DMS153 (cell line): Measurements from ENCODE around the gene GRM5.
"Not testable (repeated sequence)": the region's sequence is repeated elsewhere in the genome, so short reads cannot be mapped to it uniquely, and the experiment has no call there.

ENCODE experiments used
- DNase-seq: peaks from one replicate; lab custom pipeline; 2025; lab: John Stamatoyannopoulos, UW

Gene GRM5

DNA sequence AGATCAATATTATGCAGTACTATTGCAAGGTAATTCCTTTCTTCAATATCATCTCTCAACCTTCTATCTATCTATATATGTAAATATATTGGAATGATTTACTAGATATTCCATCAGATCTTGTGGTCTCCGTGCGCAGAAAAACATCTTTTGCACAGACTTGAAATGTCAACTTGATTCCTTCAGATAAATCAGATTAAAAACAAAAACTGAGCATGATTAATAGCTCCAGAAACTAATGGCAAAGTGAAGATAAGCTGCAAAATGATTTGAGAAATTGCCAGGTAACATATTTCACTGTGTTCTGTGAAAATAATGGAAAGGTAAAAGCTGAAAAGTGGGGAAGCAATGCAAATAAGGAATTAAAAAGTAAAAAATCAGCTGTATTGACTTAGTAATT lies 528.2 kb downstream of the GRM5 start:
- no peak for DNase-seq

DNA sequence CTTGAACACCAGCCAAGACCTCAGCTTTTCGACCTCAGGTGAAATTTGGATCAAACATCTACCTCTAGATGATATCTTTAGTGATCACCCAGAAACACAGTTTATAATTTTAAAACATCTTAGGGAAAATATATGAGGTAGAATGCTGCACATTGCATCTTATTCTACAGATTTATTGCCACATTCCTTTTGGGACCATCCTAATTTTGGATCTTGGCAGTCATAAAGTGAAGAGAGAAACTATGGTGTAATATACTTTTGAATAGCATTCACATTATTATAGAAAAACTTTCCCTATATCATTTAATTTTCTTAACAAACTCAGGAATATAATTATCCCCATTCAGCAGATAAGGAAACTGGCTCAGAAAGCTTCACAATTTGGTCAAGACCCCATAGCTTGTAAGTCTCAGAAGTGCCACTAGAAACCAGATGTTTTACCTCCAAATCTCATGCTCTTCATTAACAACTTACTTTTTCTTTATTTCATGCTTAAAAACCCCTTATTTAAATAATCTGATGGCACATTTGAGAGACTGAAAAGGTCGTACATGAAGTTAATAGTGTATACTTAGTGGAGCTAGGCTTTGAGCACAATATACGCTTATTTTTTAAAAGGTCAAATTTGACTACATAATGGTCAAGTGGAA lies 529.0 kb downstream of the GRM5 start:
- no peak for DNase-seq

DNA sequence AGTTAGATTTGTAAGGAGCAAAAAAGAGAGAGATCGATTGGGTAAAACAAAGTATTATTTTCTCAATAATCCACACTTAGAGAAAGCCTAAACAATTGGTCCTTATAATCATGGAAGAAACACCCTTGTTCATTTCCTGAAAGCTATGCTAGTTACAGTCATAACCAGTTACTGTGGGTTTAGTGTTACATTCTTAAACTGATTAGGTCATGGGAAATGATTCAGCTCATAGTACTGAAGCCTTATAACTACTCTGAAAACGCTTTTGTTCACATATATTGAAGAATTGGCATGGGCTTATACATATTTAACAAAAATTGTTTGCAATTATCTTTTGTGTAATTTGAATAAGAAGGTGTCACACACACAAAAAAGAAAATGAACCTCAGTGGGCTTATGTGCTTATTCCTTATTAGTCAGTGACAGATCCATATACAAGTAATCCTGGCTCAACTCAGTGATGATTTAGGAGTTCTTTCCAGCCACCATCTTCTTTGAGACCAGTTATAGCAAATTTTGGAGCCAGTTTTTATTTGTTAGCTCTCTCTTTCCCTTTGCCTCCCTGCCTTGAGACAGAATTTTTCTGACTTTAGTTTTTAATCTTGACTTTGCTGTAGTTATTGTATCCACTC lies 529.8 kb downstream of the GRM5 start:
- DNase-seq: no peak

DNA sequence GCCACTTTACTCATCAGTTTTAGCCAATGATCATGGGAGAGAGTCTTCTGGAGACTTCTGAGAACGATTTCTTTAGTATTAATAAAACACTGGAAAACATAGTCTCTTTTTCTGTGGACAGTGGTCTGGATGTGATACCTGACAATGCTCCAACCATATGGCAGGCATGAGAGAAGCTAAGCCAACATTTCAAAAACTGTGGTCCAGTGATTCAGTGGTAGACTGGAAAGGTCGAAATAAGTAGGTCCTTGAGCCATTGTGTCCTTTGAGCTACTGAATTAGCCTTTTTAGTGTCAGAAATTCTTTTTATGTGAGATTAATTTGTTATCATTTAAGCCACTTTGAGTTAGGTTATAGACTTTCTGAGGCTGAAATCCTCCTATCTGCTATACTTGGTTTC lies 530.5 kb downstream of the GRM5 start:
- DNase-seq: no peak

DNA sequence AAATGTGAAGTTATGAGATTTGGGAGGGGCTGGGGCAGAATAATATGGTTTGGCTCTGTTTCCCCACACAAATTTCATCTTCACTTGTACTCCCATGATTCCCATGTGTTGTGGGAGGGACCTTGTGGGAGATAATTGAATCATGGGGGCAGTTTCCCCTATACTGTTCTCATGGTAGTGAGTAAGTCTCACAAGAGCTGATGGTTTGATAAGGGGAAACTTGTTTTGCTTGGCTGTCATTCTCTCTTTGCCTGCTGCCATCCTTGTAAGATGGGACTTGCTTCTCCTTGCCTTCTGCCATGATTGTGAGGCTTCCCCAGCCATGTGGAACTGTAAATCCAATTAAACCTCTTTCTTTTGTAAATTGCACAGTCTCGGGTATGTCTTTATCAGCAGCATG lies 531.1 kb downstream of the GRM5 start:
- DNase-seq: not testable (repeated sequence)

DNA sequence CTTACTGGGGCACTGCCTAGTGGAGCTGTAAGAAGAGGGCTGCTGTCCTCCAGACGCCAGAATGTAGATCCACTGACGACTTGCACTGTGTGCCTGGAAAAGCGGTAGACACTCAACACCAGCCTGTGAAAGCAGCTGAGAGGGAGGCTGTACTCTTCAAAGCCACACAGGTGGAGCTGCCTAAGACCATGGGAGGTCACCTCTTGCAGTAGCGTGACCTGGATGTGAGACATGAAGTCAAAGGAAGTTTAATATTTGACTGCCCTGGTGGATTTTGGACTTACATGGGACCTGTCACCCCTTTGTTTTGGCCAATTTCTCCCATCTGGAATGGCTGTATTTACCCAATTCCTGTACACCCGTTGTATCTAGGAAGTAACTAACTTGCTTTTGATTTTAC lies 531.6 kb downstream of the GRM5 start:
- no peak for DNase-seq

DNA sequence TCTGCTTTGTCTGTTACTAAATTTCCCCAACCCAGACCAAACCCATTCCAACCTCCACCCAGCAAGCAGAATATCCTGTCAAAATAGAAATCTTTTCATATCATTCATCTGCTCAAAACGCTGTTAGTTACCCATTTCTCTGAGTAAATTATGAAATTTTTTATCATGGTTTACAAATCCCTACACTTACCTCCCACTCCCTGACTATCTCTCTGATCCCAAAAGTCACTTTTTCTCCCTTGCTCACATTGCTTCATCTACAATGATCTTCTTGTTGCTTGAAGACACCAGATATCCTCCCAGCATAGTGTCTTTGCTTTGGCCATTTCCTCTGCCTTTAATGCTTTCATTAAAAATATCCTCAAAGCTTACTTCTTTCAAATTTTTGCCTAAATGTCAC lies 532.8 kb downstream of the GRM5 start:
- no peak for DNase-seq

DNA sequence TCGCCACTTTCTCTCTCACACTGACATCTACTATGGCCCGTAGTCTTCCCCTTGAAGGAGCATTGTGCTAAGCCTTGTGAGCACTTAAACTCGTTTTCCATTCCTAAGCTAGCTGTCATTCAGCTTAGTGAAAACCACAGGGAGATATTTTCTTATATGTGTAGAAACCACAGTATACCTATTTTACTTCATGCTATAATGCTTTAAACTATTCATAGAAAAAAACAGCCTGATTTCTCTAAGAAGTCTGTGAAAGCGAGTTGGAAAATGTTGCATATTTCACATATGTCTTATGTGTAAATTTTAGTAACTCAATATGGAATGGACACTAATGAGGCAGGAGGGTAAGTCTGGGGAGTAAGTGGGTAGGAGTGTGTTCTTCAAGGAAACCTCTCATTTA lies 534.0 kb downstream of the GRM5 start:
- no peak for DNase-seq

DNA sequence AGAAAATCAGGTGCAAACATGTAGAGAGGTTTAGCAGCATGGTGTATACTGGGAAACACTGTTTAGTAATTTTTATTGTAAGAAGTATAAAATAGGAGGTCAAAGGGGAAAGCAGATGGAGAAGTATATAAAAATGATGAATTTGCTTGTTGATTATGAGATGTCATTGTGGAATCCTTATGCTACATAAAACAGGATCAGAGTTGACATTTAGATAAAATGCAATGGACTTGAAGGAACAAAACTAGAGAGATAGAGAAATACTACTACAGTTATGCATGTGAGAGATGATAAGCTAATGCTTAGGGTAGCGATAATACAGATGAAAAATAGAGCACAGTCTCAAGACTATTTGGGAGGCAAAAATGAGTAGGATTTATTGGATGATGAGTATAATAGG lies 536.4 kb downstream of the GRM5 start:
- no peak for DNase-seq

DNA sequence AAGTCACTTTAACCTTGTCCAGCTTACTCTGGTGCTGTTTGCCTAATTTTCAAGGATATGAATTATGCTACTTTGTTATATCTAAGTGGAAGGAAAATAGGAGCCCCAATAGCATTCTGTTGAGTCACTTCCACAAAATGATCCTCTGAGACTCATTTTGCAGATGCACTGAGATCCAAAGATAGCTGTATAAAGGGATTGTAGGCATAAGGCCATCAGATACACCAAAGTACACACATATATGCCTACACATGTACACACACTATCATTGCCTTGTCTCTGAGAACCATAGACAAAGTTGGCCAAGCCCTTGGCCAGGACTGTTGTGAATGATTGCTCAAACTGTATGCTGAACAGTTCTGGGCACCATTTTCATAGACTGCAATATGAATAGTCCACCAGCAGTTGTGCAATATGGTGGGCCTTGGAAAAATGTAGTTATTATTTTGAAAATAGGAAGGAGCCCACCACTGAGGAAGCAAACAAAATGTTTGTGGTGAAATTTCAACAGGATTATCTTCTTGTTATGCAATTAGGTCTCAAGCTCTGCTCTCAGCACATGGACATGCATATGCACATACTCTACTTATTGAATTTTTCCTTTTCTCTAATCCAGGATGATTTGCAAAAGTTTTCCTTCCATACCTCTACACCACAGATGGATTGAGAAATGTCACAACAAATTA lies 542.3 kb downstream of the GRM5 start:
- no peak for DNase-seq

DNA sequence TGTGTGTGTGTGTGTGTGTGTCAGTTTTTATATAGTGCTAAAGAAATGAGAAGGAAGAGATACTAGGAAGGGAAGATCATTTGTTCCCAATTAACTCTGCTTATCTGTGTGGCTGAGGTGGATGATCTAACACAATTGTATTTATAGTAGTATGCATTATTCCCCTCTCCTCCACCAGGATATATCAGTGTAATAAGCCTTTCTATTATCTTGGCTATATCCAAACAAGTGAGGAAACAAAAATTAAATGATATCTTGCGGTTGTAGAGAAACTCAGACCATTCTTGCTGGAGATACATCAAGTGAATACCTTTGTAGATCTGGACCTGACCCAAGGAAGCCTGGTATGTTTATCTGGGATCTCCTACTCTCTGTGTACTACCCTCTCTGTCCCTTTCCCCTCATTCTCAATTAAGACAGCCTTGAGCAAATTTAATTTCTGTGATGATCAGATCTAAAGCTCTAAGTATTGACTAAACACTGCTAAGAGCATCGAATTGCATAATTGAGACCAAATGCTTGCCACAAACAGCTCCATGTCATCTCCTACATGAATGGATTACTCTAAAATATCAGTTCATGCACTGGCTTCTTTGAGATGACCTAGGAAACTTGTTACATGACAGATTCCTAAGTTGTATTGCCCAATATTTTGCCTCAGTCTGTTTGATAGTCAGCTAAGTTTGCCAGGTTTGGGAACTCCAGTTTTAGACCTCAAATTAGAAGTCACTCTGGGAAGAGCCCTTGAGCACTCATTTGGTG lies 543.0 kb downstream of the GRM5 start:
- DNase-seq: no peak

DNA sequence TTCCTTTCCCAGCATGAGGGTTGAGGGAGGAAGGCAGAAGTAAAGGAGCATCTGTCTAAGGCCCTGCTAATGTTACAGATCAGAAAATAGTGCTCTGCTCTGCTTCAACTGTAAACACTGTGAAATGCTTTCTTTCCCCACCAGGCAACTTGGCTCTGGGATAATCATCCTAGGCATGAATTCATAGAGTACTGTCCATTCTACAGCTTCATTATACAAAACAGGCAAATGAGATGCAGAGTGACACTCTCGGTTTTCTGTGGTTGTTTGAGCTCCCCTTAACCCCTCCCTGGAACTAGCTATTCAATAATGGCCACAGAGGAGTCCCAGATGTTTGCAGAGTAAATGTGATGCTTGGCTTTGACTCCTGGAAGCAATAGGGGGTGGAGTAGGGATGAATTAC lies 544.0 kb downstream of the GRM5 start:
- DNase-seq: no peak

DNA sequence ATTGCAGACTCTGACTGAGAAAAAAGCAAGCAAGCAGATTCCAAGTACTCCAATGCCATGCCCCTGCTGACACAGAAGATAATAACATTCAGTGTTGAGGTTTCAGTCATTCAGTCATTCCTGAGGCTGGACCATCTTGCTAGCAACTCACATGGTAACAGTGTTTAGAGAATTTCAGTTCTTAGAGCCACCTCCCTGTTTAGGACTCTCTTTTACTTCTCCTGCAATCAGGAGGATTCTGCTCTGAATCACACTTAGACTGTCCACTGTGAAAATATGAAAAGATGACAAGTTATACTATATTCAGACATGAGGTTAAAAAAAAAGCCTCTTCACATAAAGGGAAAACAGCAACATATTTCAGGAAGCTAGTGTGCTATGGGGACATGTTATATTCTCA lies 544.4 kb downstream of the GRM5 start:
- DNase-seq: no peak

DNA sequence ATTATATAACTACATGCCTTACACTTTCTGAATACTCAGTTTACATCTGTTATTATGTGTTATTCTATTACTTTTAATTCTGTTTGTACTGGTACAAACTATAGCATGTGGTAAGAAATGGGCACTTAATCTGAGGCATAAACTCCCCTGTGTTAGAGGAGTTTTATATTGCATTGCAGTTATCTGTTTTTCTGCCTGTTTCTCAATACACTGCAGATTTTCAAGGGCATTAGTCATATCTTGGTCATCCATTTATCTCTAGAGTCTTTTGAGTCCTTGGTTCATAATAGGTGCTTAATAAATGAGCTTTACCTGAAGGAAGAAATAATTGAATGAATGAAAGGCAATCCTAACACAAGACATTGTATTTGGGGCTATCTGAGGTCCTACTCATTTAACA lies 545.4 kb downstream of the GRM5 start:
- no peak for DNase-seq

DNA sequence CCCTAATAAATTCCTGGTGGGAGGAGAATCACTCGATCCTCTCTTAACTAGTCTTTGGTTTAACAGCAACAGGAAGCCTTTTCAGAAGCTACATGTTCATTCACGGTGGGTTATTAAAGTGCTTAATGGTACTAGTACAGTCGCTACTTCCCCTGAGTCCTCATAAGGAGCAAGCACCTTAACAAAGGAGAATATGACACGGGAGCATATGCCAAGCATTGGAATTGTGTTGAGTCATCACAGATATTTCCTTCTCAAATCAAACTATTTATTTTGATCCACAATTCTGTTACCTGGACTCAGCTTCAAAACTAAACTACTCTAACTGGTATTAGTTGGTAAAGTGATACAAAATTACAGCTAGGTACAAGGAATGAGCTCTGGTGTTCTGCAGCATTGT lies 550.8 kb downstream of the GRM5 start:
- DNase-seq: no peak

DNA sequence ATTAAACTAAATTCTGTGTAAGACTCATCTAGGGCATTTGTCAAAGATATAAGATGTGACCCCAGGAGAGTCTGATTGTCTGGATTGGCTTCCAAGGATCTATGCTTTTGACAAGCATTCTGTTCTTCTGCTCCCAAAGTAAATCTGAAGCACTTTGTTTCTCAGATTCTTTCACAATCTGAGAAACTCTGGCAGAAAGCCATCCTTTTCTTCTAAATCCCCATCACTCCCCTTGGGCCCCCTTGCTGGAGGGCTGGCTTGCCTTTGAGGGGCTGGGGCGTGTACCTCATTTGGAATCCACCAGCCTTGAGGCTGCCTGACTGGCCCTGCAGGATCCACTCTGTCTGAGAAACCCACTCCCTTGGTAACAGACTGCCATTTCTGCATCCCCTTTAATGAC lies 554.8 kb downstream of the GRM5 start:
- DNase-seq: no peak

DNA sequence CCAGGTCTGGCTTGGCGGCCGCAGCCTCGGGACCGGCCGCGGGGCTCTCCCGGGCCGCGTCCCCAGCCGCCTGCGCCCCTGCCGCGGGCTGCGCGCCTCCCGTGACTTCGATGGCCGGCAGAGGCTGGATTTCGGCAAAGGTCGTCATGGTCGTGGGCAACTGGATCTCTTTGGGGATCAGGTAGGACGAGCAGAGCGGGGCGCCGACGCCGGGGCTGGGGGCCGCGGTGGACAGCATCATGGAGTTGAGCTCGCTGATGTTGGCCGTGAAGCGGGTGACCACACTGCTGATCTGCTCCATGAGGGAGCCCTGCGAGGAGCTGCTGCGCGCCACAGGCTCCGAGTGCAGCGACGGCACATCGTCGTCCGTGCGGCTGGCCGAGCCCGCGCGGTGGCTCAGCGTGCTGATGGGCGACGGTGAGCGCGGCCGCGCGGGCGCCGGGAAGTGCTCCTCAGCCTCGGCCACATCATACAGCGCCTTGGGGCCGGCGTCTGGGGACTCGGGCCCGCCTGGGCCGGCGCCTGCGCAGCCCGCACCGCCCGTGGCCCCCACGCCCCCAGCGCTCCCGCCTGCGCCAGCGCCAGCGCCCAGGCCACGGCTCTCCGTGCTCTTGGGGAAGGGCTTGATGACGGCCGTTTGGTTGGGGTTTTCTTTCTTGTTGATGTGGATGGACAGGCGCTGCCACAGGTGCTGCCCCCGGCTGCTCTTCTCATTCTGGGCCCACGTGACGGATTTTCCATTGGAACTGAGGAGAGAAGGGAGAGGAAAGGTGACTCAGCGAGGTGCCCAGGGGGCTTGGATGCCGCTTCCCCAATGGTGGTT lies 556.8 kb downstream of the GRM5 start:
- DNase-seq: no peak

DNA sequence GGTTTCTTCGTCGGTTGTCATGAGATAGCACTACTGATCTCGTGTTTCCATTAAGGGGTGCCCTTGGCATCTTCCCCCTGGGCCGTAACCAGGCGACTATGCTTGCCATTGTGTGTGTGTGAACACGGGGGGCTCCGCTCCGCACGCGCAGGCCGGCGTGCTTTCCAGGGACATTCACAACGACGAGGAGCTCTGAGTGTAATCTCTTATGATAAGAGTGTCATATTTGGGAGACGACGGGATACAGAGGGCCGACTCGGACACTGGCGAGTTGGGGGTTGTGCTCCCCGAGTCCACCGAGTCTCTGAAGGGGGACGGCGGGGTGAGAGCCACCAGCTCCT lies 557.4 kb downstream of the GRM5 start:
- no peak for DNase-seq

DNA sequence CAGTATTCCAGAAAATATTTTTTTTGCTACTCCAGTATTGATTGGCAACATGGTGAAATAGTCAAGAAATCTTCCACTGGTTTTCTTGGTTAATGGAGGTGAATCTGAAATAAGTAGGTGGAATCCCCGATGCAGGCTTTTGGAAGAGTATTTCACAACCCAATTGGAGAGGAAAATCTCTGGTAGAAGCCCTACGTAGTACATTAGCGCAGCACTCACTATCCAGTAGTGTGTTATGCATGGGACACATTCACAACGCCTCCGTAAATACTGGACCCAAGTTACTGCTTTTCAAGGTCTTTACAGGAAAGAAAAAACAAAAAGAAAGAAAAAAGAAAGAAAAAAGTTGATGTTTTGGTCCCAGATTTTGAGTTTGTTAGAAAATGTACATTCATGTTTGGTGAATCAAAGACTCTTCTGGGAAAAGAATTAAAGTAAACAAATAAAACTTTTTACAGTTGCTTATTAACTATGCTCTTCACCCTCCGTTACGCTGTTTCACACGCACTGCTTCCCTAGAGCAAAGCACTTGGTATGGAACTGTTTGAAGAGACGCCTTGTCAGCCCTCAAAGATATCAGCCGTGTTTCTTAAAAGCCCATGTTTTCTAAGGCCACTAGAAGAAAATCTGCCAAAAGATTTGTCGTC lies 557.9 kb downstream of the GRM5 start:
- DNase-seq: no peak

DNA sequence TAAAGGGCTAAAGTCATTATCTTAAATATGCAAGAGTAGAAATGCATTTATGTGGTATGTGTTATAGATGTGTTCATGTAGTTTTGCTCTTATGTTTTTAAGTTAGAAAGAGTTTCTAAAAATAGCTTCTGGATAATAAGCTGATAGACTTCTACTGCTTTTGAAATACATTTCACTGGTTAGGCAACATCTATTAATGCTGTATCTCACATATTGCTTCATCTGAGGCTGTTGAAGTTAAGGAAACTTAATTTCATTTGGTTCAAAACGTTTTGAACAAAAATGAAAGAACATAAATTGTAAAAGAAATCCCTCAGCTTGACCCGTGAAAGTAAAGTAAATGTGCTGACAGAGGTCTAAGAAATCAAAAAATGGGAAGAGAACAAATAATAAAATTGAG lies 564.2 kb downstream of the GRM5 start:
- DNase-seq: no peak

DNA sequence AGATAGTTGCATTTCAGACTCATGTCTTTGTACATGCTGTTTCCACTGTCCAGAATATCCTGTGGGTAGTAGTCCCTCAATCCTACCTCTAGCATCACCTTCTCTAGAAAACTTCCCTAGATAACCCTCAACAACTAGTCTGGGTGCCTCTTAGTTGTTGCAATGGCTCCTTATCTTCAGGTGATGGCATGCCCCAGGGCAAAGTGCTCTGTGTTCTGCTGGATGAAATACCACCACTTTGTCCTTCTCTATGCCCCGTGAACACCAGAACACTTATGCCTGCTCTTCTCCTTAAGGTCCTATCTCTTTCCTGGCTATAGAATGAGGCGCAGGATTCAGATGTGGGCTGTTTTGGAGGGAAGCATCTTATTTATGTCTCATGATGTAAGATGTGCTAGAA lies 569.9 kb downstream of the GRM5 start:
- DNase-seq: no peak

DNA sequence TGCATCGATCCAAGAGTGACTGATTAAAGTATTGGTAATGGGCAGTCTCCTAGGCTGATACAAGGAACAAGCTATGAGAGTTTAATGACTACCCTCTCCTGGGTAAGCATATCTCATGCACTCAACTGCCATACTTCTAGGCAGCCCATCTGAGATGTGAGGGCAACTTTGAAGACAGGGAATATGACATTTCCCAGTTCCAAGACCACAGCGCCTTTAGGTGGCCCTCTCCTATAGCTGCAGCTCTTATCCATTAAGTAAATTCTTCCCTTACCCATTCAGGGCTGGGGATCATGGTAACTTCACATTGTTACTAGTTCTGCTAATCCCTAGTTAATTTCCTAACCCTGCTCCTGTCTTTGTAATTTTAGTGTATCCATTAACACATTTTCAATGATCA lies 570.9 kb downstream of the GRM5 start:
- DNase-seq: no peak
